ENCODE measurements around the gene TYRO3.

- TF ChIP-seq EZH2phosphoT487 (IDR thresholded peaks at IDR 0.05; ENCODE audit: insufficient read depth, low read depth) (no peak; the same call in 1 of the 2 replicates), EZH2 (IDR thresholded peaks at IDR 0.05; ENCODE audit: insufficient read depth, poor library complexity, severe bottlenecking) (peak; percentile 97)
Observed at GRCh38 chr15:41512940-41513505, 46.0 kb upstream of the TYRO3 start.
